Esophagus squamous epithelium (tissue), 4 donors: Measurements from ENCODE around the gene ATP8A2.

Experiments used
- CTCF ChIP-seq, 6 experiments: fragments of 450-650 bp in 4 of 6; fragments of 200-600 bp in 2 of 6; sonication (generic) in 2 of 6; IDR thresholded peaks; one replicate each; pipeline ENCODE4 v1.5.1; 2016 to 2019; ENCODE audit warnings: antibody characterized with exemption in 6 of 6, mild to moderate bottlenecking in 4 of 6, moderate library complexity in 4 of 6
- POLR2A ChIP-seq, 4 donors: fragments of 450-650 bp; IDR thresholded peaks; one replicate each; pipeline ENCODE4 v1.6.1; 2017; ENCODE audit warnings: antibody characterized with exemption in 4 of 4, mild to moderate bottlenecking in 4 of 4, moderate library complexity in 3 of 4

GRCh38 chr13:25409938-25410337, 38.2 kb downstream of the ATP8A2 start:
- TF ChIP-seq POLR2A (IDR thresholded peaks at IDR 0.05) (no peak), CTCF (IDR thresholded peaks at IDR 0.05) (no peak)
